Measurements from ENCODE around the gene SYT12.

DNA sequence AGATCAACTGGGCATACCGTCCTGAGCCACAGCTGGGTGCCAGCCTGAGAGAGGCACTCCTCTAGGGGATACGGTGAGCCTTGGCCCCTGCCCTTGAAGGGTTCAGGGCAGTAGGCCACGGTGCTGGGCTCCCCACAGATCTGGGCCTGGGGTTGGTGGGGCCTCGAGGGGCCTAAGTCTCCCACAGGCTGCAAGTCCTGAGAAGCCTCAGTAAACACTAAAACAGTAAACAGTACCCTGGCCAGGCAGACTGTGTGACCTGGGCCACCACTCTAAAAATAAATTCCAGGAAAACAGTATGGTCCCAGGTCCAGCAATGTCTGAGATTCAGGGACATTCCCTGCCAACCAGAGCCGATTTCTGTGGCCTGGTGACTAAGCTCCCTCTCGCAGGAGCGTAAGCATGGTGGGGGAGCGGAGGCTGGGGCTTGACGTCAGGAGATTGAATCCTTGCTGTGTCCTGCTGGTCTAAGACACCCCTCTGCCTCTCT lies 31.5 kb downstream of the SYT12 start:
- TF ChIP-seq, protein P1, sequence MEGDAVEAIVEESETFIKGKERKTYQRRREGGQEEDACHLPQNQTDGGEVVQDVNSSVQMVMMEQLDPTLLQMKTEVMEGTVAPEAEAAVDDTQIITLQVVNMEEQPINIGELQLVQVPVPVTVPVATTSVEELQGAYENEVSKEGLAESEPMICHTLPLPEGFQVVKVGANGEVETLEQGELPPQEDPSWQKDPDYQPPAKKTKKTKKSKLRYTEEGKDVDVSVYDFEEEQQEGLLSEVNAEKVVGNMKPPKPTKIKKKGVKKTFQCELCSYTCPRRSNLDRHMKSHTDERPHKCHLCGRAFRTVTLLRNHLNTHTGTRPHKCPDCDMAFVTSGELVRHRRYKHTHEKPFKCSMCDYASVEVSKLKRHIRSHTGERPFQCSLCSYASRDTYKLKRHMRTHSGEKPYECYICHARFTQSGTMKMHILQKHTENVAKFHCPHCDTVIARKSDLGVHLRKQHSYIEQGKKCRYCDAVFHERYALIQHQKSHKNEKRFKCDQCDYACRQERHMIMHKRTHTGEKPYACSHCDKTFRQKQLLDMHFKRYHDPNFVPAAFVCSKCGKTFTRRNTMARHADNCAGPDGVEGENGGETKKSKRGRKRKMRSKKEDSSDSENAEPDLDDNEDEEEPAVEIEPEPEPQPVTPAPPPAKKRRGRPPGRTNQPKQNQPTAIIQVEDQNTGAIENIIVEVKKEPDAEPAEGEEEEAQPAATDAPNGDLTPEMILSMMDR (IDR thresholded peaks at IDR 0.05; ENCODE audit: borderline replicate concordance, extremely low read depth, low read length, poor library complexity, severe bottlenecking), result no peak
- no peak for TF ChIP-seq EZH2 (IDR thresholded peaks at IDR 0.05; ENCODE audit: borderline replicate concordance, low read depth, low read length, severe bottlenecking)
